PFSK-1 (cell line): Measurements from ENCODE around the gene TRRAP.

ENCODE experiments used
- FOXP2 ChIP-seq: optimal IDR thresholded peaks from 2 replicates; pipeline ENCODE3; 2011; ENCODE audit warnings: borderline replicate concordance, control low read depth, inconsistent platforms; ENCODE audit not compliant: insufficient read depth; ENCODE audit errors: extremely low read length, extremely low read depth
- POLR2AphosphoS5 ChIP-seq: IDR thresholded peaks from 2 replicates; pipeline ENCODE4 v1.6.1; 2012; ENCODE audit warnings: low read depth, mild to moderate bottlenecking, control low read depth, low read length, moderate library complexity
- REST ChIP-seq, 2 experiments: IDR thresholded peaks; 2 replicates each; pipeline versions ENCODE4 v1.6.1 to v1.8.0; 2011 to 2012; ENCODE audit warnings: low read depth in 2 of 2, low read length in 2 of 2, control low read depth in 1 of 2, inconsistent platforms in 1 of 2, mild to moderate bottlenecking in 1 of 2, moderate library complexity in 1 of 2; ENCODE audit not compliant: insufficient read depth in 1 of 2
- SIN3A ChIP-seq: IDR thresholded peaks from 2 replicates; pipeline ENCODE4 v1.6.1; 2012; ENCODE audit warnings: mild to moderate bottlenecking, low read length, moderate library complexity, borderline replicate concordance; ENCODE audit not compliant: insufficient read depth
- TAF1 ChIP-seq: IDR thresholded peaks from 2 replicates; pipeline ENCODE4 v1.6.1; 2012; ENCODE audit warnings: low read length, control low read depth, borderline replicate concordance; ENCODE audit not compliant: insufficient read depth

The TRRAP gene

GRCh38 chr7:98913026-98913425 is 34.7 kb downstream of the TRRAP start:
- TF ChIP-seq TAF1 = no peak
- no peak for TF ChIP-seq POLR2AphosphoS5

- TF ChIP-seq POLR2AphosphoS5 = no peak
- TF ChIP-seq FOXP2 = no peak
Observed at GRCh38 chr7:98913612-98914011, 35.3 kb downstream of the TRRAP start.

DNA sequence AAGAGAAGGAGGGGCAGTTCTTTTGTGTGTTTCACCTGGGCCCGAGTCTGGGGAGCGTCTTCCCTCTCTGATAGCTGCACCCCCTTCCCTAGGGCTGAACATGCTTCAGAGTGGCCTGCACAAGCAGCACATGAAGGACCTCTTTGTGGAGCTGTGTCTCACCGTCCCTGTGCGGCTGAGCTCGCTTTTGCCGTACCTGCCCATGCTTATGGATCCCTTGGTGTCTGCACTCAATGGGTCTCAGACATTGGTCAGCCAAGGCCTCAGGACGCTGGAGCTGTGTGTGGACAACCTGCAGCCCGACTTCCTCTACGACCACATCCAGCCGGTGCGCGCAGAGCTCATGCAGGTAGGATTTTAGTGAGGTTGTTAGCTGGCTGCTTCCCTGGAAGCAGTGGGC is 39.0 kb downstream of the TRRAP start:
- no peak for TF ChIP-seq SIN3A
- no peak for TF ChIP-seq TAF1
- TF ChIP-seq POLR2AphosphoS5 = no peak
- TF ChIP-seq FOXP2 = no peak
- no peak for TF ChIP-seq REST (IDR thresholded peaks at IDR 0.05; ENCODE audit: insufficient read depth in 1 of 2, low read depth in 2 of 2, low read length in 2 of 2)

- TF ChIP-seq FOXP2 = no peak
- TF ChIP-seq REST (IDR thresholded peaks at IDR 0.05; ENCODE audit: insufficient read depth in 1 of 2, low read depth in 2 of 2, low read length in 2 of 2) = no peak
- no peak for TF ChIP-seq SIN3A
- no peak for TF ChIP-seq POLR2AphosphoS5
- no peak for TF ChIP-seq TAF1
Observed at GRCh38 chr7:98921608-98922372, 43.5 kb downstream of the TRRAP start.

- TF ChIP-seq REST (IDR thresholded peaks at IDR 0.05; ENCODE audit: insufficient read depth in 1 of 2, low read depth in 2 of 2, low read length in 2 of 2) (no peak), POLR2AphosphoS5 (no peak), FOXP2 (peak; percentile 95), SIN3A (no peak), TAF1 (no peak)
Observed at GRCh38 chr7:98922392-98923187, 44.3 kb downstream of the TRRAP start.

DNA sequence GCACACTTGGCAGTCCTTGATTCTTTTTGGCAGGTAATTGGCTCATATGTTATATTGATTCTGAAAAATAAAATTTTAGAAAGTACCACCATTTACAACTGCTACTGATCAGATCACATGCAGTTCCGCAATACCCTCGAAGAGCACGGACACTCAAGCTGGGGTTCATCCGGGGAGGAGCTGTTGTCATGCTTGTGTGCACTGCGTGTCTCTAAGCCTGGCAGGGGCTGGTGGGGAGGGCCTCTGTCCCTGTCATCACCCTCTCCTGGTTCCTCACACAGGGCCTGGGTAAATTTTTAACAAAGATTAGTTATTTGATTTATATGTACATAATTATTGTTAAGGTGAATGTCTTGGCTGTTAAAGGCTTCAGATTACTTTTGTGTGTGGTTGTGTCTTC is 45.2 kb downstream of the TRRAP start:
- no peak for TF ChIP-seq POLR2AphosphoS5
- no peak for TF ChIP-seq SIN3A
- no peak for TF ChIP-seq TAF1
- no peak for TF ChIP-seq REST (IDR thresholded peaks at IDR 0.05; ENCODE audit: insufficient read depth in 1 of 2, low read depth in 2 of 2, low read length in 2 of 2)
- TF ChIP-seq FOXP2 = no peak
